Small intestine (tissue), 7 donors: ENCODE data around the gene THOC1. TPM values are rescaled to one million over a fixed set of nuclear protein-coding genes. Genes with fewer than 3 reads are reported as not detected.

Source experiments
- DNase-seq, 2 donors: peaks; one replicate each; pipeline versions ENCODE4 v3.0.0 to v3.0.0-alpha.2; 2013
- FAIRE-seq: peaks from 2 replicates; lab custom pipeline; 2012; peaks lifted over from hg19 to GRCh38; lab: Jason Lieb, UNC
- H3K27ac ChIP-seq, 3 donors: one replicate each; pipeline ENCODE4 v1.5.1; 2013; ENCODE audit warnings: low read length in 2 of 3, mild to moderate bottlenecking in 2 of 3, control low read depth in 1 of 3, inconsistent platforms in 1 of 3, low read depth in 1 of 3, moderate library complexity in 1 of 3
- H3K27me3 ChIP-seq, 3 donors: one replicate each; pipeline ENCODE4 v1.6.1; 2013; ENCODE audit warnings: low read length in 3 of 3, inconsistent platforms in 1 of 3; ENCODE audit not compliant: control insufficient read depth in 3 of 3, insufficient read depth in 3 of 3
- H3K36me3 ChIP-seq, 3 donors: one replicate each; pipeline ENCODE4 v1.6.1; 2013; ENCODE audit warnings: low read length in 3 of 3, inconsistent platforms in 1 of 3, low read depth in 1 of 3, mild to moderate bottlenecking in 1 of 3, moderate library complexity in 1 of 3; ENCODE audit not compliant: control insufficient read depth in 3 of 3, insufficient read depth in 2 of 3
- H3K4me1 ChIP-seq, 3 donors: one replicate each; pipeline ENCODE4 v1.6.1; 2013; ENCODE audit warnings: low read length in 2 of 3, inconsistent platforms in 1 of 3, low read depth in 1 of 3, mild to moderate bottlenecking in 1 of 3, moderate library complexity in 1 of 3; ENCODE audit not compliant: control insufficient read depth in 3 of 3, insufficient read depth in 2 of 3
- H3K4me3 ChIP-seq, 3 donors: one replicate each; pipeline ENCODE4 v1.5.1; 2013; ENCODE audit warnings: low read length in 3 of 3, control low read depth in 1 of 3, inconsistent platforms in 1 of 3, low read depth in 1 of 3, mild to moderate bottlenecking in 1 of 3, moderate library complexity in 1 of 3
- H3K9me3 ChIP-seq, 2 donors: one replicate each; pipeline ENCODE4 v1.6.1; 2013; ENCODE audit warnings: low read depth in 1 of 2, low read length in 1 of 2; ENCODE audit not compliant: control insufficient read depth in 2 of 2, insufficient read depth in 1 of 2
- WGBS, 3 donors: extraction: QIAGEN DNeasy Blood & Tissue Kit; methylation state at CpG; one replicate each; pipeline ENCODE4 v1.1.7; 2013; 5-methylcytosine and 5-hydroxymethylcytosine counted together
- polyA plus RNA-seq, 4 donors: library from polyadenylated mRNA; stranded (reverse) in 3 of 4; unstranded in 1 of 4; fragments of 200-250 nt in 3 of 4; fragments of 120-200 nt in 1 of 4; gene quantifications; one replicate each; pipeline versions ENCODE4 v1.2.1 to v1.2.3, GENCODE V29; 2013
- donor health status: healthy with polysubstance abuse.
- donor health status: control.
- donor health status: control.
- donor health status: Bipolar disorder and iron deficiency.
- donor health status: healthy.

Gene THOC1
- polyA plus RNA-seq, 4 donors, result 20.5 to 53.6 (median 23.5) TPM

- H3K4me1 ChIP-seq, result no peaks in the 10 kb centered on the region
- DNase-seq (no peak), FAIRE-seq (no peak)
- H3K27ac ChIP-seq, result no peak overlapping the region
- H3K27me3 ChIP-seq, result no peaks in the 10 kb centered on the region
- no peaks in the 10 kb centered on the region for H3K9me3 ChIP-seq
- peaks cover 5 to 22% (median 7%) of the 10 kb centered on the region in 3 donors for H3K36me3 ChIP-seq
- WGBS, 3 donors, result 95 to 100% (median 97%) methylated on average over 2 of the region's 2 CpGs
- no peak overlapping the region for H3K4me3 ChIP-seq
These were observed 68.1 kb downstream of the THOC1 start for GRCh38 chr18:199768-200167.

GRCh38 chr18:199214-199613 lies 68.6 kb downstream of the THOC1 start:
- no peak for DNase-seq
- H3K36me3 ChIP-seq, result peaks cover 5 to 21% (median 7%) of the 10 kb centered on the region in 3 donors
- no peak overlapping the region for H3K4me3 ChIP-seq
- H3K27ac ChIP-seq, result no peak overlapping the region
- no peaks in the 10 kb centered on the region for H3K4me1 ChIP-seq
- WGBS, 3 donors, result 93 to 99% (median 95%) methylated on average over 3 of the region's 3 CpGs
- H3K27me3 ChIP-seq, result no peaks in the 10 kb centered on the region
- no peaks in the 10 kb centered on the region for H3K9me3 ChIP-seq
- no peak for FAIRE-seq

DNA sequence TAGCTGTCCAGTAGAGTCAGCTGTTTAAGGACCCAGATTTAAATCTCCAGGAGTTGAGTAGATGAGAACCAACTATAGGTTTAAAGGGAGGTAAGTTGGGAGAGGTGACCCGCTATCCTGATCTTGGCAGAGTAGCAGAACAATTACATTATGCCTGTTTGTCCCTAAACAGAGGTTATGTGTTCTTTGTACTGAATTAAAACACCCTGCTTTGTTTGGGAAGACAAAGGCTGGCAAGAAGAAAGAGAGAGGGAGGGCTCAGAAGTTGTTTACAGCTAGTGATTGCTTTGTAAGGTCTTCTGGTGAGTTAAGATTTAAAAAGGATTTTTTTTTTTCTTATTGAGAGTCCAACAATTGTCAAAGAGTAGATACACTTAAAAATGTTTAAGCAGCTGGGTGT lies 72.2 kb downstream of the THOC1 start:
- H3K4me3 ChIP-seq, result no peak overlapping the region
- H3K27ac ChIP-seq, result no peak overlapping the region
- DNase-seq (no peak), FAIRE-seq (no peak)
- H3K27me3 ChIP-seq, result no peaks in the 10 kb centered on the region
- peaks cover 2 to 13% (median 6%) of the 10 kb centered on the region in 3 donors for H3K36me3 ChIP-seq
- H3K4me1 ChIP-seq, result no peaks in the 10 kb centered on the region
- H3K9me3 ChIP-seq, result no peaks in the 10 kb centered on the region
- WGBS, 3 donors, result 97 to 100% (median 98%) methylated on average over 1 of the region's 1 CpG

DNA sequence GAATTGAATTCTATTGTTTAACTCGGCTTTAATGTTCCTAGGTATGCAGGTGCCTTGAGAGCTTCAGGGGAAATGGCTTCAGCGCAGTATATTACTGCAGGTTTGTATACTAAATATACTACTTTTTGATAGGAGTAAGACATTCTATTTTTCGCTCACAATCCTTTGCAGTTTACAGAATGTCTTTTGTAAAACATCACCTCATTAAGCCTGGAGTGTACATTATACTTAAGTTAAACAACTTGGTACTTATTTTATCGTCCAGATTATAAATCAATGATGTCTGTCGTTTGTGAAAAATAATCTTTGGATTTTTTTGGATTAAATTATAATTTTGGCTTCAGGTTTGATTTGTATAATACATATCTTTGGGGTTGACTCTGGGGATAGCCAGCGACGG lies 75.0 kb downstream of the THOC1 start:
- no peak overlapping the region for H3K4me3 ChIP-seq
- H3K27ac ChIP-seq, result no peak overlapping the region
- no peaks in the 10 kb centered on the region for H3K4me1 ChIP-seq
- no peak for FAIRE-seq
- 94 to 95% (median 95%) methylated on average over 7 of the region's 7 CpGs for WGBS, 3 donors
- H3K27me3 ChIP-seq, result no peaks in the 10 kb centered on the region
- no peaks in the 10 kb centered on the region for H3K9me3 ChIP-seq
- DNase-seq, result no peak
- H3K36me3 ChIP-seq, result peaks cover 0 to 8% (median 2%) of the 10 kb centered on the region in 3 donors

DNA sequence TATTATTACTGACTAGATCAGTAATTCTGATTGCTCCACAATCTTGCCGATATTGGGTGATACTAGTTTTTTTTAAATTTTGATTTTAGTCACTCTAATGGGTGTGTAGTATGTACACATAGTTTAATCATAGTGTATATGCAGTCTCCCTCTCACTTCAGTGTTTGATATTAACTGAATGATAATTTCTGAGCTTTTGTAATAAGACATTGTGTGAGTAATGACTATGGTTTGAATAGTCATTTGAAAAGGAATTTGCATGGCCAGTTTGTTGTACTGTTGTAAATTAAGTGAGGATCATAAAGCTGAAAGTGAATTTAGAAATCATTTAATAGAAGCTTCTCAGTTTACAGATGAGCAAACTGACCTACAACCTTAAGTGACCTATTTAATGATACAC lies 76.1 kb downstream of the THOC1 start:
- Histone ChIP-seq H3K4me1 (no peaks in the 10 kb centered on the region), H3K36me3 (peaks cover 0 to 4% (median 2%) of the 10 kb centered on the region in 3 donors), H3K27ac (no peak overlapping the region), H3K4me3 (no peak overlapping the region), H3K27me3 (no peaks in the 10 kb centered on the region), H3K9me3 (no peaks in the 10 kb centered on the region)
- FAIRE-seq (no peak), DNase-seq (no peak)
- 88 to 92% (median 90%) methylated on average over 1 of the region's 1 CpG for WGBS, 3 donors

- FAIRE-seq (no peak), DNase-seq (no peak)
- WGBS, 3 donors, result 95 to 100% (median 96%) methylated on average over 5 of the region's 5 CpGs
- no peak overlapping the region for H3K4me3 ChIP-seq
- no peaks in the 10 kb centered on the region for H3K9me3 ChIP-seq
- H3K4me1 ChIP-seq, result no peaks in the 10 kb centered on the region
- H3K27me3 ChIP-seq, result no peaks in the 10 kb centered on the region
- no peak overlapping the region for H3K27ac ChIP-seq
- H3K36me3 ChIP-seq, result peaks cover 0 to 14% (median 0%) of the 10 kb centered on the region in 3 donors
These were observed 78.6 kb downstream of the THOC1 start for GRCh38 chr18:189254-189653.

DNA sequence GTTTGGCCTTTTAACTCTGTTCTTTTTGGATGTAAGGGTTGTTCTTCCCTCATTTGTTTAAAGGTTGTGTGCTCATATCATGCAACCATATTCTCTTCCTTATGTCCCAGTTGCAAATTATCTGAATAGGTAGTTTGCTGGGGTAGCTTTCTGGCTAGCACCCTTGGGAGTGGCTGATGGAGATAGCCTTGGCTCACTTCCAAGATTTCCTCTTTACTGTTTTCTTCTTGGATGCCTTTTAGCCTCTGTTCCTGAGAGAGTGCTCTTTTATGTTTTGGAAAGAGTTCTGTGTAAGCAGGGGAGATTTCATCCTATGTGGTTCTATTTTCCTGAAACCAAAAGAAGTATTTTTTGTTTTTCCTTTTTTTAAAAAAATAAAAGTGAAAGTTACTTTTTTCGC lies 84.1 kb downstream of the THOC1 start:
- WGBS, 3 donors, result 87 to 98% (median 88%) methylated on average over 1 of the region's 1 CpG
- Histone ChIP-seq H3K4me1 (no peaks in the 10 kb centered on the region), H3K4me3 (no peak overlapping the region), H3K9me3 (no peaks in the 10 kb centered on the region), H3K27me3 (no peaks in the 10 kb centered on the region), H3K27ac (no peak overlapping the region), H3K36me3 (peaks cover 4 to 20% (median 8%) of the 10 kb centered on the region in 3 donors)
- FAIRE-seq (no peak), DNase-seq (peak in 1 of 2 donors; percentile 11)

DNA sequence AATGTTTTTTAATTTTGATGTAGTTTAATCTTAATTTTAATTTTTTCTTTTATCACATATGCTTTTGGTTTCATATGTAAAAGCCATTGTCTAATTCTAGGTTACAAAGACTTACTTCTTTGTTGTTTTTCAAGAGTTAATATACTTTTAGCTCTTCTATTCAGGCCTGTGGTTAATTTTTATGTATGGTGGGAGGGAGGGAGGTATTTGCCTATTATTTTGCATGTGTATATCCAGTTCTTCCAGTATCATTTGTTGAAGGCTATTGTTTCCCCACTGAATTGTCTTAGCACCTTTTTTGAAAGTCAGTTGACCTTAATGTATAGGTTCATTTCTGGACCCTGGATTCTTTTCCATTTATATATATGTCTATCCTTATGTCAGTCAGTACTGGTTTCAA lies 86.1 kb downstream of the THOC1 start:
- FAIRE-seq (no peak), DNase-seq (no peak)
- no peaks in the 10 kb centered on the region for H3K9me3 ChIP-seq
- H3K4me3 ChIP-seq, result no peak overlapping the region
- H3K36me3 ChIP-seq, result peaks cover 4 to 23% (median 8%) of the 10 kb centered on the region in 3 donors
- no peaks in the 10 kb centered on the region for H3K27me3 ChIP-seq
- no peaks in the 10 kb centered on the region for H3K4me1 ChIP-seq
- no peak overlapping the region for H3K27ac ChIP-seq

GRCh38 chr18:179499-179898 lies 88.3 kb downstream of the THOC1 start:
- DNase-seq, result no peak
- WGBS, 3 donors, result 78 to 87% (median 82%) methylated on average over 5 of the region's 5 CpGs
- peaks cover 4 to 15% (median 8%) of the 10 kb centered on the region in 3 donors for H3K36me3 ChIP-seq

More at GRCh38 chr18:179499-179898, 88.3 kb downstream of the THOC1 start:
- Histone ChIP-seq H3K27me3 (no peaks in the 10 kb centered on the region), H3K4me1 (no peaks in the 10 kb centered on the region), H3K4me3 (no peak overlapping the region), H3K9me3 (no peaks in the 10 kb centered on the region), H3K27ac (no peak overlapping the region)
- no peak for FAIRE-seq
